ENCODE measurements around the gene GTF2A1L.
"Not testable (repeated sequence)": the region's sequence is repeated elsewhere in the genome, so short reads cannot be mapped to it uniquely, and the experiment has no call there.

GTF2A1L gene

DNA sequence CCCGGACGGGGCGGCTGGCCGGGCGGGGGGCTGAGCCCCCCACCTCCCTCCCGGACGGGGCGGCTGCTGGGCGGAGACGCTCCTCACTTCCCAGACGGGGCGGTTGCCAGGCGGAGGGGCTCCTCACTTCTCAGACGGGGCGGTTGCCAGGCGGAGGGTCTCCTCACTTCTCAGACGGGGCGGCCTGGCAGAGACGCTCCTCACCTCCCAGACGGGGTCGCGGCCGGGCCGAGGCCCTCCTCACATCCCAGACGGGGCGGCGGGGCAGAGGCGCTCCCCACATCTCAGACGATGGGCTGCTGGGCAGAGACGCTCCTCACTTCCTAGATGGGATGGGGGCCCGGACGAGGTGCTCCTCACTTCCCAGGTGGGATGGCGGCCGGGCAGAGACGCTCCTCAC, 3.1 kb upstream of the GTF2A1L start:
- DNase-seq = not testable (repeated sequence)

DNA sequence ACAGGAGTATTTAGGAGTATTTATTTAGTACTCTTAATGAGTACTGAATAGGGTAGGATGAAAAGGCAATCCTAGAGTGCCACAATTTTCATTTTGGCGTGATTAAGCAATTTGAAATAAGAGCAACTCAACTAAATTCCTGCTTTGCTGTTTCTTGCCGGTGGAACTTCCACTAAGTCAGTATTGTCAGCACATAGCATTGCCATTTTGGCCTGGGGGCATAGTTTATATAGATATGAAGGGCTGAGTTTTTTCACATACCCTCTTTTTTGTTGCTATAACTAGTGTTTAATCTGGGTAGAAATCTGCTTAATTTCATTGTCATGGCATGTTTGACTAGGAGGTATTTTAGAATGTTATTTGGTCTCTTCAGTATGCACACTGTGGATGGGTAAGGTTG, 1.9 kb downstream of the GTF2A1L start:
- no peak for DNase-seq

DNA sequence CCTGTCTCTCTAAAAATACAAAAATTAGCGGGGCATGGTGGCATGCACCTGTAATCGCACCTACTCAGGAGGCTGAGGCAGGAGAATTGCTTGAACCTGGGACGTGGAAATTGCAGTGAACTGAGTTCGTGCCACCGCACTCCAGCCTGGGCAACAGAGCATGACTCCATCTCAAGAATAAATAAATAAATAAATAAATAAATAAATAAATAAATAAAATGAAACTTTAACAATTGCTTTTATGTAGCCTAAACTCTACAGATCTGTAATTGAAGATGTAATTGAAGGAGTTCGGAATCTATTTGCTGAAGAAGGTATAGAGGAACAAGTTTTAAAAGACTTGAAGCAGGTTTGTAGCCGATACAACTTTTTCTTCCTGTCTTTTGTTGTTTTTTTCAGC, 2.9 kb downstream of the GTF2A1L start:
- DNase-seq = no peak

DNA sequence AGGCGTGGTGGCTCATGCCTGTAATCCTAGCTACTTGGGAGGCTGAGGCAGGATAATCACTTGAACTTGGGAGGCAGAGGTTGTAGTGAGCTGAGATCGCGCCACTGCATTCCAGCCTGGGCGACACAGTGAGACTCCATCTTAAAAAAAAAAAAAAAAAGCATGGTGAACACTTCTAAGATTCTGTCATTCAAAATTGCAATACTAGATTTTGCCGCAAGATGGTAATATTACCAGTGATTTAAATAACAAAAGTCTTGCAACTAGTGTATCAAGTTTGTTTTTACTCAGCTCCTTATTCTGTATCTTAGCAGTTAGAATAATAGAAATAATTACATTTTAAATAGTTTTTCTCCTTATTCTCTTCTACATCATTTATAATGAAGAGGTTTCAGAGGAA, 5.0 kb downstream of the GTF2A1L start:
- not testable (repeated sequence) for DNase-seq

DNA sequence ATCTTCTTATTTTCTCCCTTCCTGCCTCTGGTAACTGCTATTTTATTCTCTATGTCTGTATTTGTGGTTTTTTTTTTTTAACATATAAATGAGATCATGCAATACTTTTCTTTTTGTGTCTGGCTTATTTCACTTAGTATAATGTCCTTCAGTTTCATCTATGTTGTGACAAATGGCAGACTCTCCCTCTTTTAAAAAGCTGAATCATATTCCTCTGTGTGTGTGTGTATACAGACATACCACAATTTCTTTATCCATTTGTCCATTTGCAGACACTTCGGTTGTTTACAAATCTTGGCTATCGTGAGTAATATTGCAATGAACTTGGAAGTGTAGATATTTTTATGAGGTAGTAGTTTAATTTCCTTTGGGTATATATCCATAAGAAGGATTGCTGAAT, 7.0 kb downstream of the GTF2A1L start:
- DNase-seq = no peak

DNA sequence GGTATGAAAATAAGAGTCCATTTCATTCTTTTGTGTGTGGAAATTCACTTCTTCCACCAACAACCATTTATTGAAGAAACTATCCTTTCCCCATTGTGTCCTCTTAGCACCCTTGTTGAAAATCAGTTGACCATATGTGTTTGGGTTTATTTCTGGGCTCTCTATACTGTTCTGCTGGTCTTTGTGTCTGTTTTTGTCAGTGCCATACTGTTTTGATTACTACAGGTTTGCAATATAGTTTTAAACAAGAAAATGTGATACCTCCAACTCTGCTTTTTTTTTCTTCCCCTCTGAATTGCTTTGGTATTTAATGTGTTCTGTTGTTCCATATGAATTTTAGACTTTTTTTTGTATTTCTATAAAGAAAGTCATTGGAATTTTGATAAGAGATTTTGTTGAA, 8.4 kb downstream of the GTF2A1L start:
- DNase-seq = no peak

DNA sequence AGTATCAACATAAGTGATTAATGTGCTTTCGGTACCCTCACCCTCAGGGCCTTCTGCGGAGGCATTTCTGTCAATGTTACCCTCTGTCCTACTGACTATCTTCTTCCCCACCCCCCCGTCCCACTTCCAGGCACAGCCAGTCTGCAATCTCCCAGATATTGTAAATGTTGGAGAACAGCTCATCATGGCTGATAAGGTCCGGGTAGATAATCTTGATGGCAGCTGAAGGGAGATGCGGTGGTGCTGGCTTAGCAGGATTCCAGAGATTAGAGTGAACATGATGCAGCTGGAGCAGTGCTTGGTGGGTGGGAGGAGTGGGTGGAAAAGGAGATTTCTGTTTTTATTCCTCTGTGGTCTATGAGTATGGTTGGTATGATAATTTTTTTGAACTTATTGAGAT, 15.5 kb downstream of the GTF2A1L start:
- no peak for DNase-seq

DNA sequence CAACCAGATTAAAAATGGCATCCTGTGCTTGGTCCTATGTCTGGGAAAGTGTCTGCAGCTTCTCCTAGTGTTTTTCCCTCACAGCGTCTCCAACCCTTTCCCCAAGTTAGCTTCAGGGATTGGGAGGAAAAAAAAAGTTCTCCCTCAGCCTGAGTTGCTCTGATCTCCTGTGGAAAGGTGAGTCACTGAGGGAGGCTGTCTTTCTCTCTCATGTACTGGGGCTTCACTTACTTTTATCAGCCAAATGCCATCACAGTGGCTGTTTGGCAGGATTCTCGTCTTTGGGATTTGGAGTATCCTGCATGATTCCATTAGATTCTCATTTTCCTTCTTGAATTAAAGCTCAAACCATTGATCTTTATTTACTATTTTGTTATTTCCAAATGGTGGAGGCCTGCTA, 18.1 kb downstream of the GTF2A1L start:
- no peak for DNase-seq

DNA sequence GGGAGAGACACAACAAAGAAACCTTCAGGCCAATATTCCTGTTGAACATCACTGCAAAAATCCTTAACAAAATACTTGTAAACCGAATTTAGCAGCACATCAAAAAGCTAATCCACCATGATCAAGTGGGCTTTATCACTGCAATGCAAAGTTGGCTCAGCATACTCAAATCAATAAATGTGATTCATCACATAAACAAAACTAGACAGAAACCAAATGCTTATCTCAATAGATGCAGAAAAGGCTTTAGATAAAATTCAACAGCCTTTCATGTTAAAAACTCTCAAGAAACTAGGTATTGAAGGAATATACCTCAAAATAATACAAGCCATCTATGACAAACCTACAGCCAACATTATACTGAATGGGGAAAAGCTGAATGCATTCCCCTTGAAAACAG, 20.6 kb downstream of the GTF2A1L start:
- DNase-seq = no peak

DNA sequence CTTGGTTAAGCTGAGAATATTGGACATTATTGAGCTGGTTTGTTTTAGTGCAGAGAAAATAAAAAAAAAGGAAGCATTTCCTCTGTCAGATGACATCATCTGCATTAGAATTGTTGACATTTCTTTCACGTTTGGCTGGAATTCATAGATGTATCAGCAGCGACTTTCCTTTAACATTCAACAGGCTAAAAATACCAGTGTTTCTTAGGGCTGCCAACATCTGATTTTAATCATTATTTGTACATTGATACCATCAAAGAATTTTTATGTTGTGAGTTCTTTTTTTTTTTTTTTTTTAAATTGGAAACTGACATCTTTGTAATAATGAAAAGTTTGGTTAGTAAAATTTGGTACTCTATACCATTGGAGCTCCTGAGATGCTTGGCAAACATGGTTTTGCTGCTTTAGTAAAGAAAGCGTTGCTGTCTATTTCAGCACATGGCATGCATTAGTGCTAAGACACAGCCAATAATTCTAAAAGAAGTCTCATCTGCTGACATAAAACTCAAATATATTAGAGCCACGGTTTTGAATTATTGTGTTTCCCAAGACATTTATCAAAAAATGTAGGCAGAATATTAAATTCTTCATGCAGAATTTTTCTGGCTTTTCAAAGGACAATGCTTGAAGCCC, 33.6 kb downstream of the GTF2A1L start:
- no peak for DNase-seq

DNA sequence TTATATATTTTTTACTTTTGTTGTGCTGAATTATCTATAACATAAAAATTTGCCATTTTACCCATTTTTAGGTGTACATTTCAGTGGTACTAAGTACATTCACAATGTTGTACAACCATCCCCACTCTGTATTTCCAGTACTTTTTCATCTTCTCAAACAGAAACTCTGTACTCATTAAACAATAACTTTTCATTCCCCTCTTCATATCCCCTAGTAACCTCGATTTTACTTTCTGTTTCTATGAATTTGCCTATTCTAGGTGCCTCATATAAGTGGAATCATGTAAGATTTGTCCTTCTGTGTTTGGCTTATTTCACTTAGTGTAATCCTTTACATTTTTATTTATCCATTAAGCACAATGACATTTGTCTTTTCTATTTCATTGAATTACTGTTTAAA, 51.3 kb downstream of the GTF2A1L start:
- no peak for DNase-seq

DNA sequence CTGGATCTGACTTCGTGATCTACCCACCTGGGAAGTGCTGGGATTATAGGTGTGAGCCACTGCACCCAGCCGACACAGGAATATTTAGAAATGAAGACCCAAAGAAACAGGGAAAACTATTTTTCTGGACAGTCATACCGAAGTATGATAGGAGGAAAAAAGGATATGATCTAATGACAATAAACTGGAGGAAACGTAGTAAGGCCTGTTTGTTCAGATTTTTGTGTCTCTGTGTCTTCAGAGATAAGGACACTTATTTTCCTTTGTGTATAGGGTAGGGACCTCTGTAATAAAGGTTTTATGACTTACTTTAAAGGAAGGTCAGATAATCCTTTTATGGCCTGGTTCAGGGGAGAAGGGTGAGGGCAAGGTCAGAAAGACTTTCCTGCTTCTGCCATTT, 55.9 kb downstream of the GTF2A1L start:
- no peak for DNase-seq

DNA sequence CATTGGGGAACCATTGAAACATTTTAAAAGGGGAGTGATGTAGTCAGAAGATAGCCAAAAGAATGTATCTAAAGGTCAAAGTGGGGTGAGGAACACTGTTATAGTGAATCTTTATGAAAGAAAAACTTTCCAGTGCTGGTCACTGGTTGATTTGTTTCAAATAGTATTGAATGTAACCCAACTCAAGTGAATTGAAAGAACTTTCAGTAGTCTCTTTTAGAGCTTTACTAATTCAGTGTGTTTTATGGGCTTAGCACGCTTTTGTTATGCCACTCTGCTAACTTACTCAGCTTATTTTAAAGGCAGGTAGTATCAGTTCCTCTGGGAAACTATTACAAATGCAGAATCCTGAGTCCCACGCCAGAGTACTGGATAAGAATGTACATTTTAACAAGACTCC, 57.3 kb downstream of the GTF2A1L start:
- no peak for DNase-seq

DNA sequence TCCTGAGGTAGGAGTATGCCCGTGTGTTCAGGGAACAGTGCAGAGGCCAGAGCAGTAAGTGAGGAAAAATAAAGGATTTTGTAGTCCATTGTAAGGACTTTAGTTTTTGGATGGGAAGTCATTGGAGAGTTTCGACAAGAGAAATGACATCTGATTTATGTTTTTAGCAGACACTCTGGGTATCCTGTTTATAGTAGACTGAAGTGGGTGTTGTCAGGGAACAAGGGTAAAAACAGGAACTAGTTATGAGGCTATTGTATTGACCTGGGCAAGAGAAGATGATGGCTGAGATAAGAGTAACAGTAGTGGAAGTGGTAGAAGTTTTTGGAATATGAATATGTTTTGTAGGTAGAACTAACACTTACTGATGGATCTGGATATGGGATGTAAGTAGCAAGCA, 59.8 kb downstream of the GTF2A1L start:
- DNase-seq = no peak

DNA sequence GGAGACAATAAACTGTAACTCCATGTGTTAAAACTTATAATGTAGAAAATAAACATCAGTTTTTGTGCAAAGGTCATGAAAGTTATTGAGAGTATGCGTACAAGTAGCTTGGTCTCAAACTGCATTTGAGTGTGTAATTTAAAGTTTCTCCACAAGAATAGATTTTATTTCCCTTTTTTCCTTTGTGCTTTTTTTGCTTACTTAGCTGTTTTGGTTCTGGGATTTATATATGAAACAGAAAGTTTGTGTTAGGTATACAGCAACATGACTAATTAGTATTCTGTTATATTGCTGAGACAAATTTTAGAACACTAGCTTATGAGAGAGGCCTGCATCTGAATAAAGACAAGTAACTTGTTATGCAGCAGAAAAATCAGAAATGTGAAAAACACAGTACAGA, 67.5 kb downstream of the GTF2A1L start:
- DNase-seq = no peak

DNA sequence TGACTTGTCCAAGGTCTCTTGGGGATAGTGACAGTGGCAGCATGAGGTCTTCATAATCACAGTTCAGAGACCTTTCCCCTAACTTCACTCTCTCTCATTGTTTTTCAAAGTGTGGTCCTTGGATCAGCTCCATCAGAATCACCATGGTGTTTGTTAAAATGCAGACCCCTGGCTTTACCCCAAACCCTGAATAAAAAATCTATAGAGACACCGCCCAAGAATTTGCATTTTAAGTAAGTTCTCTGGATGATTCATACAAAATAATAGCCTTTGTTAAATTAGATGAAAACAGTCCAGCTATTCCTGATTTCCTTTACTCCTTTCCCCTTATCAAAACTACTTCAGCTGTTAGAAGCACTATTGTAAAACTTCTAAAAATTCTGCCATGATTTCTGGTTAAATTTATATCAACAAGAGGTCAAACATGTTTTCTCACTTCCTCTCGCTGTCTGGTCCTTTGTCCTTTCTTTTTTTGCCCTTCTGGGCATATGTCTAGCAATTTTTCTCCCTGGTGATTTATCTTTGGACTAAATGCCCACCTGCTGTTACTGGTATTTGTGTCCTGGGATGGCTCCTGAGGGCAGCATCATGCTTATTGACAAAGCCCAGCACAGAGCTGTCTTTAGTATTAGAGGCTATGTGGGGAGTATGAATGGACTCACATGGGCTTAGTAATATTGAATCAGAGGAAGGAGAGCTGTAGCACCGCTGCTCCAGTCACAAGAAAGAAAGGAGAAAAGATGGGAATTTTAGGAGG, 74.5 kb downstream of the GTF2A1L start:
- no peak for DNase-seq

DNA sequence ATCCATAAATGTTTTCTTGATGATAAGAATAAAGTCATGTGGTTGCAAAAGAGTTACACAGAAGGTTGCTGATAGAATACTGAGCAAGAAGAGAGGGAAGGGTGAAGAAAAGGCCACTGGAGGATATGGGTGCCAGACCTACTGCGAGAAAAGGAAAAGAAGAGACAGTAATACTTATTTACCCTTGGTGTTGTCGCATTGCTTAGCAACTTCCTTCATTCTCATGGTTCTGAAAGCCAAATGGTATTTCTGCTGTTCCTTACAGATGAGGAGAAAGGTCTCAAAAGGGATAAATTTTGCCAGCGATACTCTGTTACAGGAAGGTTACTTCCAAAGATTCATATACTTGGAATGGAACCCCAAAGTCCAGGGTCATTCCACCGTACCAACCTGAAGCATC, 75.4 kb downstream of the GTF2A1L start:
- DNase-seq = no peak

DNA sequence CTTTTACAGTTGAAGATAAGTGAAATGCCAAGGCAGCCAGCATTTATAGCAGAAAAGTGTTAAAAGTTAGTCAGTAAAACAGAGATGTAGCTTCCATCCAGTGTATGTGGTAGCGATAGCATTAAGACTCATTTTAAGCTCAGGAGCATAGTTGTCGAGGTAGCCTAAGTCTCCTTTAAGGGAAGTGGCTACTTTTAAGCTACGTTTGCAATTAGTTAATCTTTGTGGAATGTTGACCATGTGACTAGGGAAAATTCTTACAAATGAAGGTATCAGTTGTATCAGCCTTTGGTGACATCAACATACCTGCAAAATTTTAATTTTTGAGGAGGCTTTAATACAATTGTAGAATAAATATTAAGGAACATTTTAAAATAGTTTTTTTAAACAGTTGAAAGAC, 76.0 kb downstream of the GTF2A1L start:
- no peak for DNase-seq

DNA sequence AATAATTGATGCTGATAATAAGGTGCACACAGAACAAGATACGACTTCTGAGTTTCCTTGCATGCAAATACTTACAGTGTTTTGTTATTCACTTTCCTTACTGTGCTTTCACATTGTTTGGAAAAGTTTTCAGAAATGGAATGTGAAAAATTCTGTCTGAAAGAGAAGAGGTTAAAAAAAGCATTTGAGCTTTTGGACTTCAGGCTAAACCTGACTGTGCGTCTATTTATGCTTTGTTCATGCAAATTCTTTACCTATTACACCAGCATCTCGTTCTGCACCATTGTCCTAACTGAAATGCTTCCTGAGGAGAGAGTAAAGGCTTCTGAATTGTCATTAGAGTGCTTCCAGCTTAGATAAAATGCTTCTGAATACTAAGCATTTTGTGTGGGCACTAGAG, 76.5 kb downstream of the GTF2A1L start:
- DNase-seq = no peak

DNA sequence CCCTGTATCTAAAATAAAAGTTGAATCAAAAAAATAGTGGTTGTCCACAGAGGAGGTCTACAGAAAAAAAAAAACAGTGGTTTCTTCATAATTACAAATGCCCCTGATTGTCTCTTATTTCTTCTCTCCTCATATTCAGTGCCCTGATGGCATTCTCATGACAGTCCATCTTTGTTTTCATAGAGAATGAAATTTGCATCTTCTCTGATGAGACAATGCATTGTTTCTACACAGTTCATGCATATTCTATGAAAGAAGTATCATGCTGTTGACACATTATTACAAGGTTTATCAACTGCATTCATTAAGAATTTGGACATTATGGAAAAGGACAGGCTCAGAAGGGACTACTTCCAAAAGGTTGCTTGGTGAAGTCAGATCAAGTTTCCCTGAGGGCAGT, 78.3 kb downstream of the GTF2A1L start:
- DNase-seq = no peak

DNA sequence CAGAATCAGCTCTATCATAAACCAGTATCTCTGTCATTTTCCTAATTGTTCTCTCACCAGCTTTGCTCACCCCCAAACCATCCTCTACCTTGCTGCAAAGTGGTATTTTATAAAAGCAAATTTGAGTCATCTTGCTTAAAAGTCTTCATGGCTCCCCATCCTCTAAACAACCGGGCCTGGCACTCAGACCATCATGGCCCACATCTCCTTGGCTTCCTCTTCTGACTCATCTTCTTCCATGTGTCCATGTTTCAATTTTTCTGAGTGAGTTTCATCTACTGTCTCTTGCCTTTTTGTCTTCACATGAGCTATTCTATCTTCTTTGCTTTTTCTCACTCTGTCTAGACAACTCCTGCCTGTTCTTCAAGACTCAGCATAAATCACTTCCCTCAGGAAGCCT, 79.2 kb downstream of the GTF2A1L start:
- DNase-seq = no peak

DNA sequence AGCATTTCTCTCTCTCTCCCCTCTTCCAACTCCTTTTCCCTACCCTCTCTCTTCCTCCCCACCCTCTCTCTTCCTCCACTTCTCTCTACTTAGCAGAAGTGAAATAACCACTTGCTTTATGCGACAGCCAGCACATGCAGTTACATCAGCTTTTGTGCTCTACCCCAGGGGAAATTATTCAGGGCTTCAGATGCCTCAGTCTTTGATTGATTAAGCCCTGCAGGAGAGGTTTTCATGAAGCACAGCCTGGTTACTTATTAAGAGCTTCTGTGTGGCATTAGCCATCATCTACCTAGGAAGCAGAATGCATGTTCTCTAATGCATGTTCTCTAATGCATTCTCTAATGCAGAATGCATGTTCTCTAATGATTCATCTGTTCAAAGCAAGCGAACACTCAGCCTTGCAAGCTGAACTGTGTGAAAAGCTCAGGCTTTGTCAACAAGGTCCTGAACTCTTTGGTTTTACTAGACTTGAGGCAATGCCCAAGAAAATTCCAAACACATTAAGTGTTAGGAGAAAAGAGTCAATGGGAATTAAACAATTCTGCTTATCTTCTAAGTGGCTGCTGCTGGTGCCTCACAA, 81.8 kb downstream of the GTF2A1L start:
- DNase-seq = no peak

DNA sequence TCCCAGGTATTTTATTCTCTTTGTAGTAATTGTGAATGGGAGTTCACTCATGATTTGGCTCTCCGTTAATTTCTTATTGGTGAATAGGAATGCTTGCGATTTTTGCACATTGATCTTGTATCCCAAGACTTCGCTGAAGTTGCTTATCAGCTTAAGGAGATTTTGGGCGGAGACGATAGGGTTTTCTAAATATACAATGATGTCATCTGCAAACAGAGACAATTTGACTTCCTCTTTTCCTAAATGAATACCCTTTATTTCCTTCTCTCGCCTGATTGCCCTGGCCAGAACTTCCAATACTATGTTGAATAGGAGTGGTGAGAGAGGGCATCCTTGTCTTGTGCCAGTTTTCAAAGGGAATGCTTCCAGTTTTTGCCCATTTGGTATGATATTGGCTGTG, 86.0 kb downstream of the GTF2A1L start:
- not testable (repeated sequence) for DNase-seq

DNA sequence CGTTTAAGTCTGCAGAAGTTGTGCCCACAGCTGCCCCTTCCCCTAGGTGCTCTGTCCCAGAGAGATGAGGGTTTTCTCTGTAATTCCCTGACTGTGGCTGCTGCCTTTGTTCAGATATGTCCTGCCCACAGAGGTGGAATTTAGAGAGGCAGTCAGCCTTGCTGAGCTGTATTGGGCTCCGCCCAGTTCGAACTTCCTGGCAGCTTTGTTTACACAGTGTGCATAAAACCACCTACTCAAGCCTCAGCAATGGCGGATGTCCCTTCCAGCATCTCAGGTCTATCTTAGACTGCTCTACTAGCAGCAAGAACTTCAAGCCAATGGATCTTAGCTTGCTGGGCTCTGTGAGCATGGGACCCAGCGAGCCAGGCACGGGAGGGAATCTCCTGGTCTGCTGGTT, 89.8 kb downstream of the GTF2A1L start:
- DNase-seq = no peak

Data from inflammatory macrophage treated with lipopolysaccharide for 1 hour (primary cell).